Neuronal stem cell (in vitro differentiated cells): ENCODE results near the gene PIWIL4.

Source experiments
- DNase-seq: peaks from one replicate; pipeline ENCODE4 v3.0.0-alpha.2; 2013; ENCODE audit warnings: low spot score
- H2AFZ ChIP-seq: one replicate; pipeline ENCODE4 v1.6.1; 2013; ENCODE audit warnings: mild to moderate bottlenecking, low read length, inconsistent platforms
- H2AK5ac ChIP-seq: 2 replicates; pipeline ENCODE4 v1.6.1; 2013; ENCODE audit warnings: low read depth, mild to moderate bottlenecking, inconsistent platforms, low read length, moderate library complexity, mixed read lengths
- H2BK120ac ChIP-seq: 2 replicates; pipeline ENCODE4 v1.6.1; 2013; ENCODE audit warnings: low read depth, mild to moderate bottlenecking, inconsistent platforms, low read length, moderate library complexity, mixed read lengths
- H2BK12ac ChIP-seq: one replicate; pipeline ENCODE4 v1.6.1; 2013; ENCODE audit warnings: low read length, inconsistent platforms
- H2BK15ac ChIP-seq: 2 replicates; pipeline ENCODE4 v1.6.1; 2013; ENCODE audit warnings: mild to moderate bottlenecking, low read length, inconsistent platforms, mixed read lengths
- H2BK5ac ChIP-seq: one replicate; pipeline ENCODE4 v1.6.1; 2013; ENCODE audit warnings: inconsistent platforms, mild to moderate bottlenecking, low read length, moderate library complexity
- H3K14ac ChIP-seq: one replicate; pipeline ENCODE4 v1.6.1; 2013; ENCODE audit warnings: low read length, inconsistent platforms
- H3K18ac ChIP-seq: 2 replicates; pipeline ENCODE4 v1.6.1; 2013; ENCODE audit warnings: low read length, inconsistent platforms
- H3K23ac ChIP-seq: 2 replicates; pipeline ENCODE4 v1.6.1; 2013; ENCODE audit warnings: low read depth, mild to moderate bottlenecking, mixed read lengths, low read length, inconsistent platforms; ENCODE audit not compliant: poor library complexity
- H3K27ac ChIP-seq: replicated peaks from 3 replicates; pipeline ENCODE4 v1.5.1; 2013; ENCODE audit warnings: low read length, inconsistent platforms
- H3K27me3 ChIP-seq, 3 experiments: 2 replicates each; pipeline ENCODE4 v1.6.1; 2013; ENCODE audit warnings: low read length in 3 of 3, mild to moderate bottlenecking in 2 of 3, inconsistent platforms in 1 of 3, low read depth in 1 of 3, mixed read lengths in 1 of 3, moderate library complexity in 1 of 3; ENCODE audit not compliant: control insufficient read depth in 3 of 3, insufficient read depth in 3 of 3
- H3K36me3 ChIP-seq, 2 donors: replicated peaks in 1 of 2; 2 replicates each; pipeline ENCODE4 v1.6.1; 2013; ENCODE audit warnings: low read length in 2 of 2; ENCODE audit not compliant: control insufficient read depth in 2 of 2, insufficient read depth in 2 of 2
- H3K4ac ChIP-seq: 2 replicates; pipeline ENCODE4 v1.6.1; 2013; ENCODE audit warnings: inconsistent platforms, mild to moderate bottlenecking, low read length, moderate library complexity
- H3K4me1 ChIP-seq, 2 donors: 1 replicate in 1 of 2; 2 replicates in 1 of 2; pipeline ENCODE4 v1.6.1; 2013; ENCODE audit warnings: low read length in 2 of 2, low read depth in 1 of 2; ENCODE audit not compliant: control insufficient read depth in 2 of 2, insufficient read depth in 1 of 2
- H3K4me2 ChIP-seq: one replicate; pipeline ENCODE4 v1.6.1; 2013; ENCODE audit warnings: mild to moderate bottlenecking, low read length, inconsistent platforms; ENCODE audit not compliant: insufficient read depth, poor library complexity, severe bottlenecking
- H3K4me3 ChIP-seq, 2 donors: 2 replicates each; pipeline ENCODE4 v1.5.1; 2013; ENCODE audit warnings: low read length in 2 of 2, mild to moderate bottlenecking in 2 of 2, inconsistent platforms in 1 of 2, moderate library complexity in 1 of 2
- H3K79me1 ChIP-seq: one replicate; pipeline ENCODE4 v1.6.1; 2013; ENCODE audit warnings: low read depth, mild to moderate bottlenecking, inconsistent platforms, low read length, moderate library complexity
- H3K9ac ChIP-seq: one replicate; pipeline ENCODE4 v1.6.1; 2013; ENCODE audit warnings: mild to moderate bottlenecking, low read depth, low read length, inconsistent platforms; ENCODE audit not compliant: poor library complexity
- H3K9me3 ChIP-seq, 2 donors: replicated peaks in 1 of 2; 2 replicates each; pipeline versions ENCODE3 to v1.6.1; 2013; ENCODE audit warnings: low read length in 2 of 2, mild to moderate bottlenecking in 2 of 2, inconsistent platforms in 1 of 2, low read depth in 1 of 2, mixed read lengths in 1 of 2, moderate library complexity in 1 of 2; ENCODE audit not compliant: control insufficient read depth in 2 of 2, insufficient read depth in 1 of 2
- H4K8ac ChIP-seq: one replicate; pipeline ENCODE4 v1.6.1; 2013; ENCODE audit warnings: low read depth, mild to moderate bottlenecking, inconsistent platforms, low read length, moderate library complexity
- H4K91ac ChIP-seq: one replicate; pipeline ENCODE4 v1.6.1; 2013; ENCODE audit warnings: low read length, low read depth, mild to moderate bottlenecking, inconsistent platforms; ENCODE audit not compliant: poor library complexity
- WGBS, 2 donors: extraction: QIAGEN DNeasy Blood & Tissue Kit; methylation state at CpG; one replicate each; pipeline ENCODE4 v1.1.7; 2013; ENCODE audit warnings: missing lambda C conversion rate in 2 of 2, mixed read lengths in 1 of 2; ENCODE audit not compliant: insufficient read length in 2 of 2, insufficient replicate concordance in 1 of 2; ENCODE audit errors: extremely low coverage in 2 of 2; 5-methylcytosine and 5-hydroxymethylcytosine counted together

Gene PIWIL4

DNA sequence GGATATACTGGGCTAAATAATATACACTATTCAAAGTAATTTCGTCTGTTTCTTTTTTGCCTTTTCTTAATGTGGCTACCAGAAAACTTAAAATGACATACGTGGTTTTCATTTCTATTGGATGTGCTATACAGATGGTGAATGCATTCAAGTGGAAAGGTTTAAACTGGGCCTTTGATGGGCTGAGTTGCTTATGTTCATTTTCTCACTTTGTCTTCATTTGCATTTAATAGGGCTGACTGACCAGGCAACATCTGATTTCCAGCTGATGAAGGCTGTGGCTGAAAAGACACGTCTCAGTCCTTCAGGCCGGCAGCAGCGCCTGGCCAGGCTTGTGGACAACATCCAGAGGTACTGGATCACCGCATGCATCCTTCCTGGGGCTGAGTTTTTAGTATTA, 27.9 kb downstream of the PIWIL4 start:
- no peak overlapping the region for H2BK15ac ChIP-seq
- no peak overlapping the region for H3K23ac ChIP-seq
- H2BK120ac ChIP-seq: no peak overlapping the region
- H3K4me3 ChIP-seq: no peak overlapping the region
- H3K4me2 ChIP-seq: no peak overlapping the region
- no peak overlapping the region for H3K14ac ChIP-seq
- no peak overlapping the region for H3K4ac ChIP-seq
- no peaks in the 10 kb centered on the region for H3K4me1 ChIP-seq
- H3K9me3 ChIP-seq: no peaks in the 10 kb centered on the region
- no peaks in the 10 kb centered on the region for H3K36me3 ChIP-seq
- H4K91ac ChIP-seq: no peak overlapping the region
- no peak overlapping the region for H4K8ac ChIP-seq
- H3K18ac ChIP-seq: no peak overlapping the region
- H2AK5ac ChIP-seq: no peak overlapping the region
- no peak overlapping the region for H2BK5ac ChIP-seq
- no CpG with 5 or more reads among the region's 6 CpGs for WGBS, 2 donors
- H2BK12ac ChIP-seq: no peak overlapping the region
- no peak overlapping the region for H3K27ac ChIP-seq
- H3K79me1 ChIP-seq: no peaks in the 10 kb centered on the region
- no peak overlapping the region for H2AFZ ChIP-seq
- H3K27me3 ChIP-seq: peaks cover 0 to 6% (median 3%) of the 10 kb centered on the region in 3 experiments
- H3K9ac ChIP-seq: no peak overlapping the region
- DNase-seq: no peak

DNA sequence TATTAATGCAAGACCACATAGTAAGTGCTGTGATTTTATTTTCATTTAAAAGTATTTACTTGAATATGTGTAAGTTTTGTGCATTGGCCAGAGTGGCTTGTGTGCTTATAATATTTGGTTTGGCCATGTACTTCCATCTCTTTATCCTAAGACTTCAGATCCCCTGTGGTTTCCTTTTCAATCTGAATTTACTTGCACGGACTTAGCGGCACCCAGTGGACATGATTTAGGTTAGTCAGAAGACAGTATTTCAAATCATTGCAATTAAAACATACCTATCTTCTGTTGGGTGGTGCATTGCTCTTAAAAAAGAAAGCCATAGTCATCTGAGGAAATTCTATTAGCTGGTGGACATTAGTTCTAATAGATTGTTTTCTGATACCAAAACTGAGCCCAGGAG, 30.7 kb downstream of the PIWIL4 start:
- no peak overlapping the region for H3K4me2 ChIP-seq
- H2BK5ac ChIP-seq: no peak overlapping the region
- no peak overlapping the region for H3K27ac ChIP-seq
- no peaks in the 10 kb centered on the region for H3K27me3 ChIP-seq
- no peaks in the 10 kb centered on the region for H3K36me3 ChIP-seq
- no peak overlapping the region for H3K4me3 ChIP-seq
- no peak overlapping the region for H3K18ac ChIP-seq
- H3K9me3 ChIP-seq: no peaks in the 10 kb centered on the region
- H3K4me1 ChIP-seq: no peaks in the 10 kb centered on the region
- WGBS, 2 donors: no CpG with 5 or more reads among the region's 2 CpGs
- H2BK12ac ChIP-seq: no peak overlapping the region
- no peak overlapping the region for H2BK120ac ChIP-seq
- H3K4ac ChIP-seq: no peak overlapping the region
- H2AK5ac ChIP-seq: no peak overlapping the region
- no peak overlapping the region for H3K23ac ChIP-seq
- H2AFZ ChIP-seq: no peak overlapping the region
- H4K91ac ChIP-seq: no peak overlapping the region
- H3K9ac ChIP-seq: no peak overlapping the region
- no peaks in the 10 kb centered on the region for H3K79me1 ChIP-seq
- H4K8ac ChIP-seq: no peak overlapping the region
- H2BK15ac ChIP-seq: no peak overlapping the region
- DNase-seq: no peak
- no peak overlapping the region for H3K14ac ChIP-seq

DNA sequence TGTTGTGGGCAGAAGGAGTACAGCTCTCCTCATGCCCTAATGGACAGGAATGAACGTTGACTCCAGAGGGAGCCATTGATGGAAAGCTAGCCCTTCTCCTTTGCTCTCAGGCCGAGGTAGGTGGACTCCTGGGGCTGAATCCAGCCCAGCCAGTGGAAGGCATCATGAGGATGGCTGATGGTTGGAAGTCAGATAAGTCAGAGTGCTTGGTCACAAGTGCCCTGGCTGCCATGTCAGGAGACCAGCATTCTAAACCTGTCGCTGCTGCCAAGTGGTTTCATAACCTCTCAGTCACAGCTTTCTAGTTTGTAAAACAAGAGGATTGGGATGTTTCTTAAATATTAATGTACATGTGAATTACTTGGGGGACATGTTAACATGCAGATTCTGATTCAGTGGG, 32.3 kb downstream of the PIWIL4 start:
- no peaks in the 10 kb centered on the region for H3K36me3 ChIP-seq
- no peak overlapping the region for H2BK5ac ChIP-seq
- no peak overlapping the region for H2BK12ac ChIP-seq
- H3K4me2 ChIP-seq: no peak overlapping the region
- no peaks in the 10 kb centered on the region for H3K4me1 ChIP-seq
- no peak overlapping the region for H3K27ac ChIP-seq
- no peak overlapping the region for H3K4me3 ChIP-seq
- H3K27me3 ChIP-seq: no peaks in the 10 kb centered on the region
- H2BK15ac ChIP-seq: no peak overlapping the region
- no CpG with 5 or more reads among the region's 3 CpGs for WGBS, 2 donors
- H3K18ac ChIP-seq: no peak overlapping the region
- no peak overlapping the region for H3K14ac ChIP-seq
- no peaks in the 10 kb centered on the region for H3K79me1 ChIP-seq
- H3K9ac ChIP-seq: no peak overlapping the region
- no peaks in the 10 kb centered on the region for H3K9me3 ChIP-seq
- no peak overlapping the region for H2AFZ ChIP-seq
- H3K4ac ChIP-seq: no peak overlapping the region
- H2BK120ac ChIP-seq: no peak overlapping the region
- no peak overlapping the region for H4K91ac ChIP-seq
- H4K8ac ChIP-seq: no peak overlapping the region
- H3K23ac ChIP-seq: no peak overlapping the region
- no peak overlapping the region for H2AK5ac ChIP-seq
- no peak for DNase-seq

DNA sequence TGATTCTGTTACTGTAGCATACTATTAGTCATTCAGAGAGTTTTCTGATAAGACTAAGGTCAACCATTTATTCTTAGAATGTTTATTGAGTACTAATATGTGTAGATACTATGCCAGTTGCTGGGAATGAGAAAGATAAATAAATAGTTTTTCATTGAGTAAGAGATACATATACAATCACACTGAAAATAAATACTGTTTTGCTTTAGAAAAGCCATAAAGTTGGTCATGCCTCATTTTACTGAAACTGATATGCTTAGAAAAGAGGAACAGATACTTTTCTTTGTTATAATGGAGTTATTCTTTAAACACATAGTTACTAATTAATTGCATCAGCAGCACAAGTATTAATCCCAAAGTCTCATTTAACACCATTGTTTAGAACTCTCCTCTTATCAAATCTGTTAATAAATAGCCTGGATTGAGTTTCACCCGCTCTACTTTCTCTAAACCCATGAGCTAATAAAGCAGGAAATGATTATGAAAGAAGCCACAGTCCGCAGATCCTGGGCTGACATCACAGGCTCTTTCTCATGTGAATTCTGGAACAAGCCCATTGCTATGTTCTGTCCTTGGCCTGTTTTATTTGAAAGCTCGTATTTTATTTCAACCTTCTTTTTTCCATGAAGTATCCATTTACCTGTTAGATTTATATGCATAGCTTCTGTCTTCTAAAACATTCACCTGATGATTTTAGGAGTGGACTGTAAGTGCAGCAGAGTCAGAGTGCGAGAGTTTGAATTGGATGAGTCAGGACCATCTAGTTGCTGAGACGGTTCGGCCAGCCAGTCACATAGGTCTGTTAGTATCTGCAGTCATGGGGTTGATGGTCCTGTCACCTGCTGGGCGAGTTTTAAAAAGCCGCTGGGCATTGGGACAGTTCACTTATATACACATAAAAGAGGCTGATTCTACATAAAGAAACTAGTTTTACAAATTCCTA, 35.5 kb downstream of the PIWIL4 start:
- no peak overlapping the region for H2BK15ac ChIP-seq
- no peaks in the 10 kb centered on the region for H3K36me3 ChIP-seq
- H2BK5ac ChIP-seq: no peak overlapping the region
- H3K14ac ChIP-seq: no peak overlapping the region
- H2BK12ac ChIP-seq: no peak overlapping the region
- no peak overlapping the region for H3K18ac ChIP-seq
- no peaks in the 10 kb centered on the region for H3K4me1 ChIP-seq
- H4K8ac ChIP-seq: no peak overlapping the region
- no peak overlapping the region for H4K91ac ChIP-seq
- no peak overlapping the region for H3K23ac ChIP-seq
- no peak overlapping the region for H3K4ac ChIP-seq
- H3K4me2 ChIP-seq: no peak overlapping the region
- no peak overlapping the region for H2BK120ac ChIP-seq
- WGBS, 2 donors: no CpG with 5 or more reads among the region's 8 CpGs
- no peak overlapping the region for H2AK5ac ChIP-seq
- no peak overlapping the region for H3K4me3 ChIP-seq
- no peak overlapping the region for H3K27ac ChIP-seq
- H3K9me3 ChIP-seq: no peaks in the 10 kb centered on the region
- no peaks in the 10 kb centered on the region for H3K27me3 ChIP-seq
- no peak overlapping the region for H2AFZ ChIP-seq
- H3K79me1 ChIP-seq: no peaks in the 10 kb centered on the region
- H3K9ac ChIP-seq: no peak overlapping the region
- DNase-seq: peak; percentile 23
